GM19099 (cell line): ENCODE results near the gene KRTCAP3.
A peak's percentile ranks its signal among the peaks of the same experiment; 100 is the strongest.

Experiments
- POLR2A ChIP-seq: IDR thresholded peaks from 3 replicates; pipeline ENCODE4 v1.6.1; 2011; ENCODE audit warnings: low read depth; ENCODE audit not compliant: insufficient read length; ENCODE audit errors: extremely low read depth

The KRTCAP3 gene, protein sequence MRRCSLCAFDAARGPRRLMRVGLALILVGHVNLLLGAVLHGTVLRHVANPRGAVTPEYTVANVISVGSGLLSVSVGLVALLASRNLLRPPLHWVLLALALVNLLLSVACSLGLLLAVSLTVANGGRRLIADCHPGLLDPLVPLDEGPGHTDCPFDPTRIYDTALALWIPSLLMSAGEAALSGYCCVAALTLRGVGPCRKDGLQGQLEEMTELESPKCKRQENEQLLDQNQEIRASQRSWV

DNA sequence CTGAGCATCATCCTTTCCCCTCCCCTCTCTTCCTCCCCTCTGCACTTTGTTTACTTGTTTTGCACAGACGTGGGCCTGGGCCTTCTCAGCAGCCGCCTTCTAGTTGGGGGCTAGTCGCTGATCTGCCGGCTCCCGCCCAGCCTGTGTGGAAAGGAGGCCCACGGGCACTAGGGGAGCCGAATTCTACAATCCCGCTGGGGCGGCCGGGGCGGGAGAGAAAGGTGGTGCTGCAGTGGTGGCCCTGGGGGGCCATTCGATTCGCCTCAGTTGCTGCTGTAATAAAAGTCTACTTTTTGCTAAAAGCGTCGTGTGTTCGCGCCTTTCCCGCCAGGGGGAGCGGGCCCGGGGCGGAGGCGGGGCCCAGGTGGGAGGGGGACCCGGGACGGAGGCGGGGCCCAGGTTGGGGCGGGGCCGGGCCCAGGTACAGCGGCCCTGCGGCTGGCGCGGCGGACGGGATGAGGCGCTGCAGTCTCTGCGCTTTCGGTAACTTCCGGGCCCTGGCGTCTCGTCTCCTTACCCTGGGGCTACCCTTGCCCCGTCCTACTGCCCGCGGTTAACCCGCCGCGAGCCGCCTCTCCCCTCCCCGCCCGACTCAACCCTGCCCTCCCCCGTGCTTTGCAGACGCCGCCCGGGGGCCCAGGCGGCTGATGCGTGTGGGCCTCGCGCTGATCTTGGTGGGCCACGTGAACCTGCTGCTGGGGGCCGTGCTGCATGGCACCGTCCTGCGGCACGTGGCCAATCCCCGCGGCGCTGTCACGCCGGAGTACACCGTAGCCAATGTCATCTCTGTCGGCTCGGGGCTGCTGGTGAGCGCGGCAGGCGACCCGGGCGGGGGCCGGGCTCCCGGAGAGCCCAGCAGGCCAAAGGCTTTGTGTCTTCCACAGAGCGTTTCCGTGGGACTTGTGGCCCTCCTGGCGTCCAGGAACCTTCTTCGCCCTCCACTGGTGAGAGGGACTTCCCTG, at the start of gene KRTCAP3:
Gene KRTCAP3 (plus strand): TSS at position 424 of the 962 bp plus-strand sequence. CDS start 32 bp downstream, at position 456.
- no peak for TF ChIP-seq POLR2A

- TF ChIP-seq POLR2A, result no peak
Observed at GRCh38 chr2:27393225-27393624, 49.0 kb upstream of the KRTCAP3 start.

GRCh38 chr2:27398962-27399361, 43.2 kb upstream of the KRTCAP3 start:
- TF ChIP-seq POLR2A, result no peak

GRCh38 chr2:27400348-27401135, 41.6 kb upstream of the KRTCAP3 start:
- no peak for TF ChIP-seq POLR2A

GRCh38 chr2:27407798-27408491, 34.2 kb upstream of the KRTCAP3 start:
- TF ChIP-seq POLR2A, result no peak

- no peak for TF ChIP-seq POLR2A
Observed at GRCh38 chr2:27408601-27409320, 33.4 kb upstream of the KRTCAP3 start.

DNA sequence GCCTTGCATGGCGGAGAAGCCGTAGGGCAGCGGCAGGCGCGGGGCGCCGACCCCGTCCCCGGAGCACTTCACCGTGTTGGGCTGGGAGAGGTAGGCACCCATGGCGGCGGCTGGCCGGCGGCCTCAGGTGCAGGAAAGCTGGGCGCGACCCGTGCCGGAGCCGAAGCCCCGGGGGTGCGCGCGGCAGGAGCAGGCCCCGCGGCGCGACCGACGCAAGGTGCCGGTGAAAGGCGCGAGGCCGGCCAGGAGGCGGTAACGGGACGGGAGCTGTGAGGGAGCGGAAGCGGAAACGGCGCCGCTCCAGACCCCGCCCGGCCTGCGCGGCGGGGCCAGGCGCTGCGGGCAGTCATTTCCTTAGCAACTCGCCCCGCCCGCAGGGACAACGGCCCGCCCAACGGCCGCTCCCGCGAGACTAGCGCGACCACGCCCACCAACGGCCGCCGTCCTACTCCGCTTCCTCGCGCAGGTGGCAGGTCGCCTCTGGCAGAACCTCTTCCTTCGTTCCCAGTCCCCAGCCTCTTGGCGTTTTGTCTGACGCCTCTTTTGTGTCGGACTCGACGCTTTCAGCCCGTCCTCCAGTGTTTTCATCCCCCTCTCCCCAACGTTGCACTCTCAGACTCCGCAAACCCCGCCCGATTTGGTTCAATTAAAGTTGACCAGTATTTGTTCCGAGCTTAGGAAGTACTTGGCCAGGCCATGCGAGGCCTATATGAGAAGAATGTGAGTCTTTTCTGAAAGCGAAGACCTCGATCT, 32.7 kb upstream of the KRTCAP3 start, which contains the start of gene PPM1G:
Gene PPM1G (minus strand): TSS at position 271 of the 753 bp plus-strand sequence. CDS start 169 bp downstream, at position 102.
- peak; percentile 96 for TF ChIP-seq POLR2A

GRCh38 chr2:27412419-27413152, 29.6 kb upstream of the KRTCAP3 start:
- TF ChIP-seq POLR2A, result no peak

GRCh38 chr2:27416151-27416550, 26.0 kb upstream of the KRTCAP3 start:
- TF ChIP-seq POLR2A, result no peak

DNA sequence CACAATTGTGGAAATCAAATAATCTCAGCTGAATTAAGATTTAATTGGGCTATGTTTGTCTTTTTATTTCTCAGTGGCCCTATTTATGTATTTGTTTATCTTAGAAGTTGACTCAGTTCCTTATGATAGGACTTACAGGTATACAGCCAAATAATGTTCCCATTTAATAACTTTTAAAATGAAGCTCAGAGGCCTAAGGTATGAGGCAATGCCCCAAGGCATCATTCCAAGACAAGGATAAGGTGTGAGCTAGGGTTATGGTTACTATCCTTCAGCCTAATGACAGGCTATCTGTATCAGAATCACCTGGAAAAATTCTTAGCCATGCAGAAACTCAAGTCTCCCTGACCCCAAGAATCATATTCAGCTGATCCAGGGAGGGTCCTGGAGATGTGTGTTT, 21.2 kb upstream of the KRTCAP3 start:
- TF ChIP-seq POLR2A, result no peak

GRCh38 chr2:27421660-27422250, 20.4 kb upstream of the KRTCAP3 start:
- TF ChIP-seq POLR2A, result no peak

GRCh38 chr2:27422958-27423357, 19.2 kb upstream of the KRTCAP3 start:
- TF ChIP-seq POLR2A, result no peak
